GM12872 (cell line): ENCODE measurements around the gene USP48.

Source experiments
- CTCF ChIP-seq: IDR thresholded peaks from 3 replicates; pipeline ENCODE4 v1.5.1; 2011; ENCODE audit warnings: low read depth, mild to moderate bottlenecking, low read length, moderate library complexity; ENCODE audit not compliant: insufficient read depth

USP48 gene

GRCh38 chr1:21754583-21754982 lies 28.4 kb downstream of the USP48 start:
- no peak for TF ChIP-seq CTCF

- TF ChIP-seq CTCF = no peak
These were observed 30.8 kb downstream of the USP48 start for GRCh38 chr1:21752186-21752585.

- no peak for TF ChIP-seq CTCF
These were observed 31.7 kb downstream of the USP48 start for GRCh38 chr1:21751281-21751680.

- no peak for TF ChIP-seq CTCF
These were observed 32.1 kb downstream of the USP48 start for GRCh38 chr1:21750841-21751240.

- no peak for TF ChIP-seq CTCF
These were observed 33.0 kb downstream of the USP48 start for GRCh38 chr1:21749859-21750468.

GRCh38 chr1:21749109-21749508 lies 33.8 kb downstream of the USP48 start:
- no peak for TF ChIP-seq CTCF

GRCh38 chr1:21743476-21743875 lies 39.5 kb downstream of the USP48 start:
- no peak for TF ChIP-seq CTCF
